Measurements from ENCODE around the gene PTPRD. TPM values are rescaled to one million over a fixed set of nuclear protein-coding genes. Genes with fewer than 3 reads are reported as not detected.

PTPRD gene
- total RNA-seq, 1 donor from 2014 or later = 136 TPM

DNA sequence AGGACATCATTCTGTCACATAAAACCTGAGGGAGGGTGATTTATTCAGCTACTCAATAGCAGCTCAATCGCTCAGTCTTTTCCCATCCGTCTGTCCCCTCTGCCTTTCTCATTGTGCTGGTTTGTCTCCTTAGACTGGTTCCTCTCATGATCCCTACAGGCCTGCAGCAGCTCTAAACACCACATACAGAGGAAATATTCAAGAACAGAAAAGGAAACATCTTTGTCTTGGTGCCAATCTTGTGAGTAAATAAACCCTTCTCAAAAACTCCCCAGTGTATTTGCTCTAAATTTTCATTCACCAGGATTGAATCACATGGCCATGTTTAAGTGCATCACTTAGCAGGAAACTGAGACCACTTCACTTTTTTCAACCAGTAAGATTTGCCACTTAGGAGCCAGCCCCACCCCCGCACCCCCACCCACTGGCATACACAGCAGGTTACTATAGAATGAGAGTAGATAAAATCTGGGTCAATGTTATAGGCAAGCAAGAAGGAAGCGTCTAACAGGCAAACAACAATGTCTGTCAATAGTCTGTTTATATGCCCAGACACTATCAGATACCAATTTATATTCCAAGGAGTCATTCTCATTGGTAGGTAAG is 1917.7 kb downstream of the PTPRD start:
- Histone ChIP-seq H3K9ac (no peak overlapping the region), H3K36me3 (no peaks in the 10 kb centered on the region), H3K4me1 (peaks cover 15% of the 10 kb centered on the region), H3K79me2 (ENCODE audit: low read depth) (peaks cover 16% of the 10 kb centered on the region), H3K4me2 (no peak overlapping the region), H3K4me3 (no peak overlapping the region), H3K9me3 (ENCODE audit: low read depth) (no peaks in the 10 kb centered on the region), H4K20me1 (ENCODE audit: low read depth) (peaks cover 3% of the 10 kb centered on the region), H3K27ac (no peak overlapping the region), H3K27me3 (no peaks in the 10 kb centered on the region), H3F3A (ENCODE audit: low read depth) (no peaks in the 10 kb centered on the region), H2AFZ (replicated peaks) (no peak overlapping the region)
- H3K36me3 Mint-ChIP-seq = peaks cover 14% of the 10 kb centered on the region
- TF ChIP-seq EZH2phosphoT487 (IDR thresholded peaks at IDR 0.05) (no peak), EZH2 (IDR thresholded peaks at IDR 0.05) (no peak)
- TF ChIP-seq, protein P1, sequence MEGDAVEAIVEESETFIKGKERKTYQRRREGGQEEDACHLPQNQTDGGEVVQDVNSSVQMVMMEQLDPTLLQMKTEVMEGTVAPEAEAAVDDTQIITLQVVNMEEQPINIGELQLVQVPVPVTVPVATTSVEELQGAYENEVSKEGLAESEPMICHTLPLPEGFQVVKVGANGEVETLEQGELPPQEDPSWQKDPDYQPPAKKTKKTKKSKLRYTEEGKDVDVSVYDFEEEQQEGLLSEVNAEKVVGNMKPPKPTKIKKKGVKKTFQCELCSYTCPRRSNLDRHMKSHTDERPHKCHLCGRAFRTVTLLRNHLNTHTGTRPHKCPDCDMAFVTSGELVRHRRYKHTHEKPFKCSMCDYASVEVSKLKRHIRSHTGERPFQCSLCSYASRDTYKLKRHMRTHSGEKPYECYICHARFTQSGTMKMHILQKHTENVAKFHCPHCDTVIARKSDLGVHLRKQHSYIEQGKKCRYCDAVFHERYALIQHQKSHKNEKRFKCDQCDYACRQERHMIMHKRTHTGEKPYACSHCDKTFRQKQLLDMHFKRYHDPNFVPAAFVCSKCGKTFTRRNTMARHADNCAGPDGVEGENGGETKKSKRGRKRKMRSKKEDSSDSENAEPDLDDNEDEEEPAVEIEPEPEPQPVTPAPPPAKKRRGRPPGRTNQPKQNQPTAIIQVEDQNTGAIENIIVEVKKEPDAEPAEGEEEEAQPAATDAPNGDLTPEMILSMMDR (IDR thresholded peaks at IDR 0.05) = no peak
- H3K4me3 Mint-ChIP-seq = no peak overlapping the region
- peaks cover 21% of the 10 kb centered on the region for H3K4me1 Mint-ChIP-seq
- H3K9me3 Mint-ChIP-seq = no peaks in the 10 kb centered on the region
- peak; percentile 16 for DNase-seq (ENCODE audit: low spot score)
- no peaks in the 10 kb centered on the region for H3K27me3 Mint-ChIP-seq (ENCODE audit: insufficient read depth, low read depth)
- H3K27ac Mint-ChIP-seq = peak overlapping the region; percentile 2

DNA sequence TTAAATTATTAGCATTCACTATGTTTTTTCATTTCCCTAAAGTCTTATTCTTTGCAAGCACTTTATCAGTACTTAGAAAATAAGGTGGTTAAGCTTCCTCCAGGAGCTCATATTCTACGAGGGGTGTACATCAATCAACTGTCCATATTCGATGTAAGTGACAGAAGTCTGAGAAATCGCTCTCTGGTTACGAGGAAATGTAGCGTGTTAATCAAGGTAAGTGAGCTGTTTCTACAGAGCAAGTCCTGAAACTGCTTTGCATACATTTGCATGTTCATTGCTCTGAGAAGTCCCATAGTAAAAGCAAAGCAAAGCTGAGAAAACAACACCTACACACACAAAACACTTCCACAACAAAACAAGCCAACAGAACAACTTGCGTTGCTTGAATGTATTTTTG is 1919.3 kb downstream of the PTPRD start:
- H4K20me1 ChIP-seq (ENCODE audit: low read depth) = peaks cover 3% of the 10 kb centered on the region
- TF ChIP-seq EZH2phosphoT487 (IDR thresholded peaks at IDR 0.05) = no peak
- TF ChIP-seq, protein P1 (IDR thresholded peaks at IDR 0.05) = no peak
- TF ChIP-seq EZH2 (IDR thresholded peaks at IDR 0.05) = no peak
- Mint-ChIP-seq H3K36me3 (peaks cover 23% of the 10 kb centered on the region), H3K9me3 (peaks cover 7% of the 10 kb centered on the region), H3K27ac (no peak overlapping the region), H3K27me3 (ENCODE audit: insufficient read depth, low read depth) (peaks cover 3% of the 10 kb centered on the region), H3K4me3 (no peak overlapping the region), H3K4me1 (peaks cover 13% of the 10 kb centered on the region)
- no peaks in the 10 kb centered on the region for H3F3A ChIP-seq (ENCODE audit: low read depth)
- H3K79me2 ChIP-seq (ENCODE audit: low read depth) = peaks cover 16% of the 10 kb centered on the region
- no peak overlapping the region for H3K4me3 ChIP-seq
- no peak overlapping the region for H3K27ac ChIP-seq
- no peaks in the 10 kb centered on the region for H3K36me3 ChIP-seq
- peaks cover 15% of the 10 kb centered on the region for H3K4me1 ChIP-seq
- H3K27me3 ChIP-seq = no peaks in the 10 kb centered on the region
- no peak for DNase-seq (ENCODE audit: low spot score)
- no peak overlapping the region for H3K4me2 ChIP-seq
- no peak overlapping the region for H3K9ac ChIP-seq
- no peak overlapping the region for H2AFZ ChIP-seq (replicated peaks)
- no peaks in the 10 kb centered on the region for H3K9me3 ChIP-seq (ENCODE audit: low read depth)

GRCh38 chr9:8686516-8686915 is 1926.3 kb downstream of the PTPRD start:
- Histone ChIP-seq H3F3A (ENCODE audit: low read depth) (no peaks in the 10 kb centered on the region), H3K9me3 (ENCODE audit: low read depth) (no peaks in the 10 kb centered on the region), H2AFZ (replicated peaks) (no peak overlapping the region), H3K4me2 (no peak overlapping the region), H4K20me1 (ENCODE audit: low read depth) (peaks cover 12% of the 10 kb centered on the region), H3K36me3 (no peaks in the 10 kb centered on the region), H3K27ac (no peak overlapping the region), H3K9ac (no peak overlapping the region), H3K4me1 (peaks cover 19% of the 10 kb centered on the region), H3K79me2 (ENCODE audit: low read depth) (peaks cover 9% of the 10 kb centered on the region), H3K4me3 (no peak overlapping the region), H3K27me3 (no peaks in the 10 kb centered on the region)
- H3K4me3 Mint-ChIP-seq = no peak overlapping the region
- H3K9me3 Mint-ChIP-seq = peaks cover 11% of the 10 kb centered on the region
- no peak for DNase-seq (ENCODE audit: low spot score)
- H3K27me3 Mint-ChIP-seq (ENCODE audit: insufficient read depth, low read depth) = peaks cover 3% of the 10 kb centered on the region
- H3K36me3 Mint-ChIP-seq = peaks cover 24% of the 10 kb centered on the region
- no peak overlapping the region for H3K27ac Mint-ChIP-seq
- peaks cover 24% of the 10 kb centered on the region for H3K4me1 Mint-ChIP-seq
- no peak for TF ChIP-seq EZH2 (IDR thresholded peaks at IDR 0.05)
- TF ChIP-seq EZH2phosphoT487 (IDR thresholded peaks at IDR 0.05) = no peak
- TF ChIP-seq, protein P1 (IDR thresholded peaks at IDR 0.05) = no peak

All from neural progenitor cell (in vitro differentiated cells).